ENCODE data around the gene KIF26B. TPM values are rescaled to one million over a fixed set of nuclear protein-coding genes. Genes with fewer than 3 reads are reported as not detected.
A peak's percentile ranks its signal among the peaks of the same experiment; 100 is the strongest.

The KIF26B gene
- total and polyA plus RNA-seq, 10 of the 15 experiments (the other 5 are each of a cell fraction or from before 2014, with no cell fraction given), result 0.35 to 11.6 (median 2.2) TPM

- ChIA-PET CTCF (no interaction called here), SMC1A (ENCODE audit: uncharacterized antibody, unreplicated experiment) (no interaction called here), RAD21 (ENCODE audit: unreplicated experiment) (no interaction called here), POLR2A (no interaction called here)
- Histone ChIP-seq H3K9ac (ENCODE audit: control insufficient read depth, insufficient read depth, low read length) (no peak overlapping the region), H3K79me2 (ENCODE audit: control insufficient read depth, insufficient read depth, low read length) (no peaks in the 10 kb centered on the region), H3K27ac (ENCODE audit: control insufficient read depth, insufficient read depth) (no peak overlapping the region), H3K4me2 (ENCODE audit: control insufficient read depth, insufficient read depth) (peak overlapping the region; percentile 33; the same call in 1 of the 2 replicates), H3K4me1 (ENCODE audit: control insufficient read depth, insufficient read depth, low read length) (peaks cover 11% of the 10 kb centered on the region), H2AFZ (ENCODE audit: control insufficient read depth, low read depth, low read length) (no peak overlapping the region), H3K36me3 (ENCODE audit: control insufficient read depth in 2 of 2, insufficient read depth in 2 of 2, low read length in 1 of 2) (no peaks in the 10 kb centered on the region), H4K20me1 (ENCODE audit: control insufficient read depth, insufficient read depth) (no peaks in the 10 kb centered on the region), H3K9me3 (replicated peaks; ENCODE audit: control insufficient read depth, insufficient read depth, low read length) (no peaks in the 10 kb centered on the region), H3K4me3 (no peak overlapping the region), H3K27me3 (replicated peaks in 1 of 2; ENCODE audit: control insufficient read depth in 2 of 2, insufficient read depth in 2 of 2, low read length in 1 of 2) (no peaks in the 10 kb centered on the region)
- FAIRE-seq (no peak), ATAC-seq (no peak), DNase-seq (ENCODE audit: low read depth, low spot score) (no peak)
- BruUV-seq (replicated peaks), result no TSS peak
- intact Hi-C loops (cut with micrococcal nuclease; ENCODE audit: unreplicated experiment), result no loop called here
- in situ Hi-C loops (cut with MboI), result no loop called here
- TF ChIP-seq TBL1XR1 (IDR thresholded peaks at IDR 0.05; ENCODE audit: low read depth, low read length) (no peak), RBBP5 (conservative IDR thresholded peaks at IDR 0.05) (no peak), IRF4 (IDR thresholded peaks at IDR 0.05; ENCODE audit: low read depth, low read length) (no peak), CREB1 (IDR thresholded peaks at IDR 0.05; ENCODE audit: low read depth) (no peak), NFIC (IDR thresholded peaks at IDR 0.05; ENCODE audit: low read depth, low read length) (no peak), NFXL1 (IDR thresholded peaks at IDR 0.05; ENCODE audit: borderline replicate concordance) (no peak), USF2 (IDR thresholded peaks at IDR 0.05; ENCODE audit: borderline replicate concordance, low read depth, low read length) (no peak), MLLT1 (IDR thresholded peaks at IDR 0.05) (no peak), E2F8 (IDR thresholded peaks at IDR 0.05; ENCODE audit: low read depth, partially characterized antibody) (no peak), FOXM1 (IDR thresholded peaks at IDR 0.05; ENCODE audit: low read depth, low read length) (no peak), CBX3 (IDR thresholded peaks at IDR 0.05; ENCODE audit: borderline replicate concordance, low read depth) (no peak), TCF7 (IDR thresholded peaks at IDR 0.05; ENCODE audit: borderline replicate concordance) (no peak), ZNF622 (IDR thresholded peaks at IDR 0.05) (no peak)
- WGBS (ENCODE audit: insufficient coverage, insufficient replicate concordance, low lambda C conversion rate, missing lambda C conversion rate), result 35% methylated on average over 7 of the region's 8 CpGs
Measured at GRCh38 chr1:245311887-245312536, 157.2 kb downstream of the KIF26B start.
